ENCODE measurements around the gene CNOT6.

Gene CNOT6

DNA sequence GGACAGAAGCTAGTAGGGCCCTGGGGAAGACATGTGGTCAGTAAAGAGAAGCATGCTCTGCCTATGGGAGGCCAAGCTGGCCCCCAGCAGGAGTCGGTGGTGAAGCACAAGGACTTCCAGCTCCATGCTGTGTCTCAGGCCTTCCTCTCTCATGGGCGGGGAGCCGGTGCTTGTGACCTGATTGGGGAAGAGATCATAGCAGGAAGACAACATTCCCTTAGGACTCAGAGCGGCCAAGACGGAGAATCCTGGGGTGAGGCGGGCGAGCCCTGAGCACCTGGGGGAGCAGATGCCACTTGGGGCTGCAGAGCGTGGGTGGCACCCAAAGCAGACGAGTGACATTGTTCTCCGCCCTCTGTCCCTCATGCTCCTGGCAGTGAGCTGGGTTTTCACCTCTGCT, 33.3 kb upstream of the CNOT6 start:
- no peak overlapping the region for H3K4me2 ChIP-seq
- no peaks in the 10 kb centered on the region for H3K4me1 ChIP-seq (ENCODE audit: low read depth, poor library complexity, severe bottlenecking)
- no peak overlapping the region for H3K9ac ChIP-seq
- H3K27me3 ChIP-seq (ENCODE audit: insufficient read depth, low read depth) = no peaks in the 10 kb centered on the region
- H4K20me1 ChIP-seq (ENCODE audit: insufficient read depth) = no peaks in the 10 kb centered on the region
- no peak overlapping the region for H3K27ac ChIP-seq
- no peak overlapping the region for H3K4me3 ChIP-seq (IDR thresholded peaks at IDR 0.05; ENCODE audit: insufficient read depth, low read depth, low read length)
- no peak overlapping the region for H2AFZ ChIP-seq (ENCODE audit: low read depth)
- TF ChIP-seq, protein P1, sequence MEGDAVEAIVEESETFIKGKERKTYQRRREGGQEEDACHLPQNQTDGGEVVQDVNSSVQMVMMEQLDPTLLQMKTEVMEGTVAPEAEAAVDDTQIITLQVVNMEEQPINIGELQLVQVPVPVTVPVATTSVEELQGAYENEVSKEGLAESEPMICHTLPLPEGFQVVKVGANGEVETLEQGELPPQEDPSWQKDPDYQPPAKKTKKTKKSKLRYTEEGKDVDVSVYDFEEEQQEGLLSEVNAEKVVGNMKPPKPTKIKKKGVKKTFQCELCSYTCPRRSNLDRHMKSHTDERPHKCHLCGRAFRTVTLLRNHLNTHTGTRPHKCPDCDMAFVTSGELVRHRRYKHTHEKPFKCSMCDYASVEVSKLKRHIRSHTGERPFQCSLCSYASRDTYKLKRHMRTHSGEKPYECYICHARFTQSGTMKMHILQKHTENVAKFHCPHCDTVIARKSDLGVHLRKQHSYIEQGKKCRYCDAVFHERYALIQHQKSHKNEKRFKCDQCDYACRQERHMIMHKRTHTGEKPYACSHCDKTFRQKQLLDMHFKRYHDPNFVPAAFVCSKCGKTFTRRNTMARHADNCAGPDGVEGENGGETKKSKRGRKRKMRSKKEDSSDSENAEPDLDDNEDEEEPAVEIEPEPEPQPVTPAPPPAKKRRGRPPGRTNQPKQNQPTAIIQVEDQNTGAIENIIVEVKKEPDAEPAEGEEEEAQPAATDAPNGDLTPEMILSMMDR (conservative IDR thresholded peaks at IDR 0.05; ENCODE audit: low read depth, low read length) = no peak
- no peaks in the 10 kb centered on the region for H3K36me3 ChIP-seq (ENCODE audit: insufficient read depth)
- H3K79me2 ChIP-seq (ENCODE audit: insufficient read depth, low read depth) = no peaks in the 10 kb centered on the region

DNA sequence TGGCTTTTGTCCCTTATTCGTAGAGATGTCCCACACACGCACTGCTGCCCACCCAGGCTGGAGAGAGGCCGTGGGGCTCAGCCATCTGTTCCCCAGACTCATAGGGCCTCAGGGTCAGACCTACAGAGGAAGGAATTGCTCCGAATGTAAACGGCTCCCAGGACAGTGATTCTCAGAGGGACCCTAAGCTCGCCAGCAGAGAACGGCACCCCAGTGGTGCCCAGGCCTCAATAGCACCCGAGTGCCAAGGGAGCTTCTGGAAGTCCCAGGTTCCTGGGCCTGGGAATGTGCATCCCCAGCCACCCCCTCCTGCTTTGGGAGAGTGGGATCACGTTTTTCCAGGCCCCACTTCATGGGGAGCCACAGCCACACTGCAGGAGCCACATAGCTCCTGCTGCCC, 32.9 kb upstream of the CNOT6 start:
- Histone ChIP-seq H2AFZ (ENCODE audit: low read depth) (no peak overlapping the region), H3K9ac (no peak overlapping the region), H3K27me3 (ENCODE audit: insufficient read depth, low read depth) (no peaks in the 10 kb centered on the region), H3K4me2 (no peak overlapping the region), H4K20me1 (ENCODE audit: insufficient read depth) (no peaks in the 10 kb centered on the region), H3K27ac (no peak overlapping the region), H3K36me3 (ENCODE audit: insufficient read depth) (no peaks in the 10 kb centered on the region), H3K4me3 (IDR thresholded peaks at IDR 0.05; ENCODE audit: insufficient read depth, low read depth, low read length) (no peak overlapping the region), H3K79me2 (ENCODE audit: insufficient read depth, low read depth) (no peaks in the 10 kb centered on the region), H3K4me1 (ENCODE audit: low read depth, poor library complexity, severe bottlenecking) (no peaks in the 10 kb centered on the region)
- TF ChIP-seq, protein P1 (conservative IDR thresholded peaks at IDR 0.05; ENCODE audit: low read depth, low read length) = no peak

DNA sequence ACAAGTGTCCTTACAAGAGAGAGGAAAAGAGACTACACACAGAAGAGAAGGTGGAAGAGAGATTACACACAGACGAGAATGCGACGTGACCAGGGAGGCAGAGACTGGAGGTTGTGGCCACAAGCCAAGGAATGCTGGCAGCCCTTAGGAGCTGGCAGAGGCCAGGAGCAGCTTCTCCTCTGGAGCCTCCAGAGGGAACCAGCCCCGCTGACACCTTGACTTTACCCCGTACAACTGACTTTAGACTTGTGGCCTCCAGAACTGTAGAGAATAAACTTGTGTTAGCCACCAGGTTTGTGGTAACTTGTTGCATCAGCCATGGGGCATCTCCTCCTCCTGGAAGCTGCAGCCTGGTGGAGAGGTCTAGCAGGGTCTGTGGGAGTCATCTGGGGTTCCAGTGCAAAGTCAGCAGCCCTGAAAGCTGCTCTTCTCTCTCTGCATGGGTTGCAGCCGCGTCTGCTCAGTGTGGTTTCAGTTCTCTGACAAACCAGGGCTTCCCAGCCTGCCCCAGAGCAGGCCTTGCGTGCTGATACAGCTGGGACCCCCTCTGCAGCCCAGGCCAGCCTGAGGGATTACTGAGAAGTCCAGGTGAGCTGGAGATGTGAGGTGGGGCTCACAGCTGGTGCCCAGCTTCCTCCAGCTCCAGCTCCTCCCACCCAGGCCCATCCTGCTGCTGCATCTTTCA, 30.8 kb upstream of the CNOT6 start:
- Histone ChIP-seq H2AFZ (ENCODE audit: low read depth) (no peak overlapping the region), H4K20me1 (ENCODE audit: insufficient read depth) (no peaks in the 10 kb centered on the region), H3K79me2 (ENCODE audit: insufficient read depth, low read depth) (no peaks in the 10 kb centered on the region), H3K4me3 (IDR thresholded peaks at IDR 0.05; ENCODE audit: insufficient read depth, low read depth, low read length) (no peak overlapping the region), H3K9ac (no peak overlapping the region), H3K27me3 (ENCODE audit: insufficient read depth, low read depth) (no peaks in the 10 kb centered on the region), H3K4me2 (no peak overlapping the region), H3K27ac (no peak overlapping the region), H3K36me3 (ENCODE audit: insufficient read depth) (no peaks in the 10 kb centered on the region), H3K4me1 (ENCODE audit: low read depth, poor library complexity, severe bottlenecking) (no peaks in the 10 kb centered on the region)
- TF ChIP-seq, protein P1 (conservative IDR thresholded peaks at IDR 0.05; ENCODE audit: low read depth, low read length) = no peak

DNA sequence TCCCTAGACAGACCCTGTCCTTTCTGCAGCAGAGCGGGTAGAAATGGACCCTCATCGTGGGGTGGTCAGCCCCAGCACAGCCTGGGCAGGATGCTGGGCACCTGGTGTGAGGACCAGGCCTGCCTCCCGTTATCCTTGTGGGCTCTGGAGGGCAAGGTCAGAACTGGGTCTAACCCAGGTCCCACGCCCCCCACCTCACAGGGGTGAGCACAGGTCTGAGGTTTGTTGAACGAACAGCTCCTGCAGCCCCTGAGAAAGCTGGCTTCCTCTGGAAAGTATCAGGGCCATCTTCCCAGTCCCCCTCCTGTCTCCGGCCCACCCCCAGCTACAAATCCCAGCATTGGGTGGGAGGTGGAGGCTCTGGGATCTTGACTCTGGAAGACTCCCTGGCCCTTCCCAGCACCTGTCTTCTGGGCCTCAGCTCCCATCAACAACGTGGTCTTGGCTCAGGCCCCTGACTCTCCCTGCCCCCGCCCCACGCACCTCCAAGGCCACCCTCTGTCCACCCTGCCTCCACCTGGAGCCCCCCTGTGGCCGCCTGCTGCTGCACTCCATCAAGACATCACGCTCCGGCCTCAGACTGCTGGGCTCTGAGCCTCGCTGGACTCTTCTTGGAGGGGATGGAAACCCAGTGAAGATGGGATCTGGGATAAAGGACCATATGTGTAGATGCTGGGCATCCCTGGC, 30.1 kb upstream of the CNOT6 start:
- Histone ChIP-seq H3K4me3 (IDR thresholded peaks at IDR 0.05; ENCODE audit: insufficient read depth, low read depth, low read length) (no peak overlapping the region), H3K27ac (no peak overlapping the region), H3K27me3 (ENCODE audit: insufficient read depth, low read depth) (no peaks in the 10 kb centered on the region), H3K36me3 (ENCODE audit: insufficient read depth) (no peaks in the 10 kb centered on the region), H3K4me1 (ENCODE audit: low read depth, poor library complexity, severe bottlenecking) (no peaks in the 10 kb centered on the region), H3K4me2 (no peak overlapping the region), H3K9ac (no peak overlapping the region), H2AFZ (ENCODE audit: low read depth) (no peak overlapping the region), H3K79me2 (ENCODE audit: insufficient read depth, low read depth) (no peaks in the 10 kb centered on the region), H4K20me1 (ENCODE audit: insufficient read depth) (no peaks in the 10 kb centered on the region)
- TF ChIP-seq, protein P1 (conservative IDR thresholded peaks at IDR 0.05; ENCODE audit: low read depth, low read length) = no peak

Measured in KMS-11 (cell line).